GM21381 (cell line): ENCODE data around the gene NINJ1.
"Not testable (repeated sequence)": the region's sequence is repeated elsewhere in the genome, so short reads cannot be mapped to it uniquely, and the experiment has no call there.

Source experiments
- ATAC-seq: cut with Tn5 transposase; IDR thresholded peaks from one replicate; pipeline ENCODE4 v1.9.1; 2021; ENCODE audit warnings: mild to moderate bottlenecking, moderate library complexity; ENCODE audit not compliant: unreplicated experiment

NINJ1 gene

DNA sequence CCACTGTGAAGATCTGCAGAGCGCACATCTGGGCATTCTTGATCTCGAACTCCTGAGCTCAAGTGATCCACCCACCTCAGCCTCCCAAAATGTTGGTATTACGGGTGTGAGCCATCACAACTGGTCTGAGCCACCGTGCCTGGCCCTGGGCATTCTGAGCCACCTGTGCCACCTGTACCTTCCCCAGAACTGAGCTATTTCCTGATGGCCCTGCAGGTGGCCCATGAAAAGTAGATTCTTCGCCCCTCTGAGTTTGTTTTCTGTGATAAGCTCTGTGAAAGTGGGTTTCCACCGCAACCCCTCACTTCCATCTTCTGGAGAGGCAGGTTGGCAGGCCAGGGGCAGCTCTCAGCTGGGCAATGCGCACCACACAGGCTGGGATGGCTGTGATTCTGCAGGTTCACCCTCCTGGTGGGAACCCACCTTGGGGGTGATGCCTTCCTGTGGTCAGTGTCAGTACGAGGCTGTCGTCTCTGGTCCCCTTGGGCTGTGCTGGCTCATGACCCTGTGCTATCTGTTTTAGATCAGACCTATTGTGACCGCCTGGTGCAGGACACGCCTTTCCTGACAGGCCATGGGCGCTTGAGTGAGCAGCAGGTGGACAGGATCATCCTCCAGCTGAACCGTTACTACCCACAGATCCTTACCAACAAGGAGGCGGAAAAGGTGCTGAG, 26.8 kb downstream of the NINJ1 start:
- no peak for ATAC-seq

DNA sequence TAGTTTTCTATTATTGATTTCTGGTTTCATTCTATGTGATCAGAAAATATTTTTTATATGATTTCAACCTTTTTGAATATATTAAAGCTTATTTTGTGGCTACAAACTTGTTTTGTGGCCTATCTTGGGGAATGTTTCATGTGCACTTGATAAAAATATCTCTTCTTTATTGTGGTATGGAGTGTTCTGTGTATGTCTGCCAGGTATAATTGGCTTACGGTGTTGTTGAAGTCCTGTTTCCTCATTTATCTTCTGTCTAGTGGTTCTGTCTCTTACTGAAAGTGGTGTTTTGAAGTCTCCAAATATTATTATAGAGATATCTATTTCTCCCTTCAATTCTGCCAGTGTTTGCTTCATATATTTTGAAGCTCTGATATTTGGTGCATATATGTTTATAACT, 28.4 kb downstream of the NINJ1 start:
- no peak for ATAC-seq

DNA sequence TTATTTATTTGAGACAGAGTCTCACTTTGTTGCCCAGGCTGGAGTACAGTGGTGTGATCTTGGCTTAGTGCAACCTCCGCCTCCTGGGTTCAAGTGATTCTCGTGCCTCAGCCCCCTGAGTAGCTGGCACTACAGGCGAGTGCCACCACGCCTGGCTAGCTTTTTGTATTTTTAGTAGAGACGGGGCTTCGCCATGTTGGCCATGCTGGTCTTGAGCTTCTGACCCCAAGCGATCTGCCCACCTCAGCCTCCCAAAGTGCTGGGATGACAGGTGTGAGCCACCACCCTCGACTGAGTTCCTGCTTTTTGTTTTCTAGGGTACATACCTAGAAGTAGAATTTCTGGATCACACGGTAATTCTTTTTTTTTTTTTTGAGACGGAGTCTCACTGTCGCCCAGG, 33.0 kb downstream of the NINJ1 start:
- ATAC-seq, result not testable (repeated sequence)

DNA sequence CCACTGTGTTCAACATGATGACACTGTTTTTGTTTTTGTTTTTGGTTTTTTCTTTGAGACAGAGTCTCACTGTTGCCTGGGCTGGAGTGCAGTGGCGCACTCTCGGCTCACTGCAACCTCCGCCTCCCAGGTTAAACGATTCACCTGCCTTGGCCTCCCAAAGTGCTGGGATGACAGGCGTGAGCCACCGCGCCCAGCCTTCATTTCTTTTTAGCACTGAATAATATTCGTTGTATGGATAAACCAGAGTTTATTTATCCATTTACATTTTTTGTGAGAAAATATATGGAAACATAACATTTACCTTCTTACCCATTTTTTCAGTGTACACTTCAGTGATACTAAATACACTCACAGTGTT, 33.8 kb downstream of the NINJ1 start:
- no peak for ATAC-seq

DNA sequence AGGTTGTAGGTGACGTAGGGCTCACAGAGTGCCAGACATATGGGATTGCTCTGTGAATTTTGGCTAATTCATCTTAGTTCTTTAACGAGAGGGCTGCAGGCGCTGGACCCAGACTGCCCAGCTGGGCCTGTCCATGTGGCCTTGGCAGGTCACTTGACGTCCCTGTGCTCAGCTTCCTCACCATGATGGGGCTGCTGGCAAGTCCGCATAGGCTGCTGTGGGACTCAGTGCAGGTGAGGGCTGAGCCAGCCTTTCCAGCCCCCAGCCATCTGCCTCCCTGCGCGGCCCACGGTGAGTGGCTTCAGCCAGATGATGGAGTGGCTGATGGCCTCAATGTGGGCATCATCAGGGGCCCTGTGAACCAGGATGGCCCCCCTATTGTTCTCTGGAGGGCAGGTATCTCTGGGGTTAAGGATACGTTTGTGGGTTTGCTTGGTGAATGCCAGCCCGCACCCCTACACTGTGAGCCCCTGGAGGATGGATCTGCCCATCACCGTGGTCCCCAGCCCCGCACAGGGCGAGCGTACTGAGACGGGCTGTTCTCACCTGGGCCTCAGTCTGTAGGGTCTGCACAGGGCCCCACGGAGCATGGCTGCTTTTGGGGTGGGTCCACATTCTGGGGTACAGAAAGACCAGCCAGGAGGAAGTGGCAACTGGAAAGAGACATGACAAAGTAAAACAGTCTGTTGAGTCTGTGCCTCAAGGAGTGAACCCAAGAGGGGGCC, 34.3 kb downstream of the NINJ1 start:
- ATAC-seq, result no peak

DNA sequence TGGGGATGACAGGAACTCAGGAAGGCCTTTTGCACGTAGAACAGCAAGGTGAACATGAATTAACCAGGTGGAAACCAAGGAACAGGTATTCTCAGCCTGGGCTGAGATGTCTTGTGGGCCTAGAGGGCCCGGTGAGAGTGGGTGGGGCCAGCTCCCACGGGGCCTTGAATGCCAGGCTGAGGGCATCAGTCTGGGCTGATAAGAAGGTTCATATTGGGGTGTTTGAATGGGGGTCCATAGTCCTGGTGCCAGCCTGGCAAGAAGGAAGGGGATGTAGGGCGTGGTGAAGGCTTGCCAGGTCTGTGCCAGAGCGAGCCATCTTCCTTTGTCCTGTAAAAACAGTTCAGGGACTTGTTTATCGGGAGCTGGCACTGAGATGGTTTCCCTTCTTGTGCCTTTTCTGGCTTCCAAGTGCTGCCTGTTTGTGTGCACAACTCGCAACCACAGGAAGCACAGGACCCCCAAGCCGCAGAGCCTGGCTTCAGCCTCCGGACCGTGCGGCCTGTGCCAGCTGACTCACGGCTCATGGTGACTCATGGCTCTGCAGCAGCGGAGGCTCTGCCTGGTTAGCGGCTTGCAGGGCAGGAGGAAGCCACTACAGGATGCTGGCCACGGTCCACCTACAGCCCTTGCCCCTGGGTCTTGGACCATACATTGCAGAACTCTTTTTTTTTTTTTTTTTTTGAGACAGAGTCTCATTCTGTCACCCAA, 35.7 kb downstream of the NINJ1 start:
- ATAC-seq, result no peak

DNA sequence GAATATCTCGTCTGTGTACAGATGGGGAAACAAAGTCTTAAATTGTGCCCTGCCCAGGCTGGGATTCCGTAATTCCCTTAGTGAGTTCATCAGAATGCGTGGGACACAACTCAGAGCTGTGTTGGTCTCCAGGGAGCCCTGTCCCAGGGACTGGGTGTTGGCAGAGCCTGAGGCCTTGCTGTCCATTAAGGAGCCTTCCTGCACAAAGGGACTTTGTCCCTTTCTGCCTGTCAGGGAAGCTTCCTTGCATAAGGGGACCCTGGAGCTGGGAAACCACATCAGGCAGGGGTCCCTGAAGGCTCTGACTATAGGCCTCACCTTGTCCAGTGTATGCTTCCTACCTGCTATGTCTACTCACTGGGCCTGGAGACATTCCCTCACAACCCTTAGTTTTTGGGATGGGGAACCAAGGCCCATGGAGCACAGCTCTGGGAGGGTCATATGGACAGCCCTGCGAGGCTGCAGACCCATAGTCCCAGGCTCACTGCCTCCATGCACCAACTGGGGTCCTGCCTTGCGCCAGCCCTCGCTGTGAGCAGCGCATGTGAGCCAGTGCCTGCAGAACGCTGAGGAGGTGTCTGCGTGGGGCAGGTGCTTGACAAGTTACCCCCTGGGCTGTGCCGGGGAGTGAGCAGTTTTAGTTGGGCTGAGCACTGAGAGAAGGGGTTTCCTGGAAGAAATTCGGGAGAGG, 36.4 kb downstream of the NINJ1 start:
- ATAC-seq, result no peak

DNA sequence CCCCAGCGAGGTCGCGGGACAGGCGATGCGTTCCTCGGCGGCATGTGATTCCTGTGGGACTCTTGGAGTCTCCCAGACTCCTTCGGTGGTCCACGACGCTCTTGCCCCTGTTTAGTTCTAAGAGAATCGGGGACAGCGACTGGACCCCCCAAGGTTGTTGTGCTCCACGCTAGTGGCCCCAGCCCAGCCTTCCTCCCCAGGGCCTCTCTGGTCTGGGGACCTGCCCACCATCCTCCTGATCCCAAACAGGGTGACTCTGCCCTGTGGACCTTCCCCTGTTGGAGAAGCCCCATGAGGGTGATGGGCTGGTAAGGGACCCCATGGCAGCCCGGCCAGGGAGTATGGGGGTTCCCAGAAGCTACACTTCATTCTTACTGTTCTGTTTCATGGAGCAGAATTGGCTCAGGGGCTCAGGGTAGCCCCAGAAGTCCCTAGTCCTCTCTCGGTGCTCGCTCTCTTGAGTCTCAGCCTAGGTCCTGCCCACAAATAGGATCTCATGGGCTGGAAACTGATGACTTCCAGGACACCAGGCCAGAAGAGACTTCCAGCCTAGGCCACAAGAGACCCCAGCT, 37.2 kb downstream of the NINJ1 start:
- no peak for ATAC-seq

DNA sequence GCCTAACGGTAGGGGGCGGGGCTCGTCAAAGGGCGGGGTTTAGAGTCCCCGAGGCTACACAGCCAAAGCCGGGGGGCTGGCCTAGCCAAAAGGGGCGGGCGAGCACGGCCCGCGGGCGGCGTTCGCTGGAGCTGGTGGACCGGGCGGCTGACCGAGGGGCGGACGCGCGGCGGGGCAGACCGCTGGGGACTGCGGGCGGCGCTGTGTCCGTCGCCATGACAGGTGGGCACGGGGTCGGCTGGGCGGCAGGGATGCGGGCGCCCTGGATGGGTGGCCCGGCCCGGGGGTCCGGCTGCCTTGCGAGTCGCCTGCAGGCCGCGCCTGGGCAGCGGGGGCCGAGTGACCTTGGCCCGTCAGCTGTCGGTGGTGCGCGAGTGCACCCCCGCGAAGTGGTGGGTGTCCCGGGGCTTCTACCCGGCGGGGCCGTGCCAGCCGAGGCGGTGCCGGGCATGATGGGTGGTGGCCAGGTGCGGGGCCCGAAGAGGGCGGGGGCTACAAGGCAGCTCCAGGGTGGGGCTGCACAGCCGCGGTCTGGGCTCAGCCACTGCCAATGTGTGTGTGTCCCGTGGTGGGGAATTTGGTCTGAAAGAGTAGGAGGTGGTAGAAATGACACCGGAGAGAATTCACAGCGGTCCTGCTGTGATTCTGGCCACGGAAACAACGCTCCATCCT, 37.8 kb downstream of the NINJ1 start, which contains the start of gene CARD19:
TSS of gene CARD19 (plus strand) at position 87 of the 672 bp plus-strand sequence. CDS start at position 216, 129 bp downstream.
- peak; percentile 5 for ATAC-seq

DNA sequence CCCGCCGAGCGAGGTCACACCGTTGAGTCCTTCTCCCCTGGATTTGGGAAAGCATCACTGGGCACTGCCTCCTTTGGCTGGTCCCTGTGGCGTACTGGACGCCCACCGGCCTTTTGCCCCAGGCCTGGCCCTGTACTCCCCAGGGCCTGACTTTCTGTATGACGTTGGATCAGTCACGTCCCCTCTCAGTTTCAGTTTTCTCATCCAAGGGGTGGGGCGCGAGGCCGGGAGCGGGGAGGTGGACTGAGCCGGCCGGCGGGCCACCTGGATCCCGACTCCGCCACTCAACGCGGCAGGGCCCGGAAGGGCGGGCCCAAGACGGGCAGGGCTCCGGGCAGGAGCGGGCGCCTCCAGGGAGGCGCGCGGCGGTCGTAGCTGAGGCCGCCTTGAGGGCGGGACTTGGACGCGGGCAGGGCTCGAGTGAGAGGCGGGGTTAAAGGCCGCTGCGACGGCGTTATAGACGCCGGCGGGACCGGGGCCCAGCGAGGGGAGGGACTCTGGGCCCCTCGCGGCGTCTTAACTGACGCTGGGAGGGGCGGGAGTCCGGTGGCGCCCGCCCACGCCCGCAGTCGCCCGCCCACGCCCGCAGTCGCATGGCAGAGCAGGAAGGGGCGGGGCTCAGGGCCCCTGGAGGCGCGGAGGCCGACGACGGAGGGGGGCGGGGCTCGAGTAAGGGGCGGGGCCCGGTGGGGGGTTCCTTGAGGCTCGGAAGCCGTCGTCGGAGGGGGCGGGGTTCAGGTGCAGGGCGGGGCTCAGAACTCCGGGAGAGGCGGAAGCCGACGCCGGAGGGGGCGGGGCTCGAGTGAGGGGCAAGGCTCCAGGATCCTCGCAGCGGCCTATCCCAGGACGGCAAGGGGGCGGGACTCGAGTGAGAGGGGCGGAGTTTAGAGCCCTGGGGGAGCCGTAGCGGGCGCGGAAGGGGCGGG, 38.6 kb downstream of the NINJ1 start:
- peak; percentile 62 for ATAC-seq

DNA sequence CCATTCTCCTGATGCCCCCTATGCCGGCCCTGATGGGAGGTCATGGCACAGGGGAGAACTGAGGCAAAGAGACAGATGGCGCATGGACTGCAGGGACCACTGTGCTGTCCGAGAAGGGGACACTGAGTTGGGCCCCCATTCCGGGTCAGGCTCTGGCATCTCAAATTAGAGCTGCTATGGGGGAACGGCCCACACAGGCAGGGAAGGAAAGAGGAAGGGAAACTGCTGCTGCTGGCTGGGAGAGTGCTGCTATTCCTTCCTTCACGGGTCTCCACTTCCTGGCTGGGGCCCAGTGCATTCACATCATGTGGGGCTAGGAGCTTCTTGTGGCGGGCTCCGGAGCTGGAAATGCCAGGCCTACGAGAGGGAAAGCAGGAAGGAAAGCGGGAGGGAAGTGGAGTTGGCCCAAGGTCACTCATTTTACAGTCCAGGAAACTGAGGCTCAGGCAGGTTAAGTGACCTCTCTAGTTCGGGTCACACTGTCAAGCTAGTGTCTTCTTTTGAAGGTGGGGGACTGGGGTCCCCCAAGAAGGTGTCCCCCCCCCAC, 39.3 kb downstream of the NINJ1 start:
- ATAC-seq, result no peak

DNA sequence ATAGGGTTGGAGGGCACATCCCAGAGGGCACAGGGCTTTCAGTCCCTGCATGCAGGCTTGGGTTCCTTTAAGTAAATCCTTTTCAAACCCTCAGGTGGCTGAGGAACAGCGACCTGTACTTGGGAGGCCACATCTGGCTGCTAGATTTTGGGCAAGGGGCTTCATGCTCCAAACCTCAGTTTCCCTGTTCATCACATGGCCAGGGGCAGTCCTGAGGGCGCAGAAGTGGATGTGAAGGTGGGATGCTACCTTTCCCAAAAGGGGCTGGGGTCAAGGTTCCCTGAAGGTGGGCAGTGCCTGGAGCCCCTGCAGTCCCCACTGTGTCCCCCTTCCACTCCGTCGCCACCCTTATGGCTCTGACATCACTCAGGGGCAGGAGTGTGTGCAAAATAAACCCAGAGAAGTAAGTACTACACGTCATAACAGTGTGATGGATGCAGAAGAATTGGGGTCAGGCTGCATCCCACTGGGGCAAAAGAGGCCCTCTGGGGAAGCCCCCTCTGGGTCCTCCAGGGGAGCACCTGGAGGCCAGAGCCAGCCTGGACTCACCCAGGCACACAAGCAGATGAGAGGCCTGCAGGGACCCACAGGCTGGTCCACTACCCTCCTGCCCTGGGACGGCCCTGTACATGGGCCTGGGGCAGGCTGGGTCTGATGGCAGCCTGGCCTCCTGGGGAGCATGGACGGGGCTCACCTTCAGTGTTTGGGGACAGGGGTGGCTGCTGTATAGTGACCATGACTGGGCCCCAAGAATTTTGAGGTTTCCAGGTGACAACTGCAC, 40.0 kb downstream of the NINJ1 start:
- no peak for ATAC-seq

DNA sequence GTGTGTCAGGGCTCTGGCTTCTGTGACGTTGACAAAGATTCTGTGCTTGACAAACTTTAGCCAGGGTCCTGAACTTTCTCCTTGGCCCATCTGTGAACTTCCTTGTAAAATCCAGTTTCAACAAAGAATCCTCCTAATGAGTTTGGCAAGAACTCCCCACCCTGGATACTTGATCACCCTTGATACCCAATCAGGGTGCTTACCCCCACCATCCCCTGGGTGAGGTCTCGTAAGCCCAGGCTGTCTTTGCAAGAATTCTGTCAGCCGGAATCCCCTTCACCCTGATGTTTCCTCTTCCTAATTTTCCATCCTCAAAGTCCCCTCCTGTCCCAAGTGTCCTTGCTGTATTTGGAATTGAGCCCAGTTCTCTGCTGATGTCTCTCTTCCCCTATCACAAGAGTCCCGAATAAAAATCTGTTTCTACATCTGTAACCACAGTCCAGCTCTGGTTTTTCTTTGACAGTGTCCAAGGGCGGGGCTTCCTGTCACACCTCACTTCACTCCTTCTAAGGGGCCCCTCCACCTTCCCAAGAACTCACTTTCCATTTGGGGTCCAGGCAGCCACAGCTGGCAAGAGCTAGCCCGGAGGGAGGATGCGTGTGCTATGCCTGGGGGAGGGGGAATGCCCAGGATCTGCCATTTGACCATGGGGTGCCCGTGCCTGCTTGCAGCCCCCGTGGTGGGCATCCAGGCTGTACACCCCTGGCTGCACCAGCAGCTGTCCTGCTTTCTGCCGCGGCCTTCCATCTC, 40.7 kb downstream of the NINJ1 start:
- no peak for ATAC-seq

DNA sequence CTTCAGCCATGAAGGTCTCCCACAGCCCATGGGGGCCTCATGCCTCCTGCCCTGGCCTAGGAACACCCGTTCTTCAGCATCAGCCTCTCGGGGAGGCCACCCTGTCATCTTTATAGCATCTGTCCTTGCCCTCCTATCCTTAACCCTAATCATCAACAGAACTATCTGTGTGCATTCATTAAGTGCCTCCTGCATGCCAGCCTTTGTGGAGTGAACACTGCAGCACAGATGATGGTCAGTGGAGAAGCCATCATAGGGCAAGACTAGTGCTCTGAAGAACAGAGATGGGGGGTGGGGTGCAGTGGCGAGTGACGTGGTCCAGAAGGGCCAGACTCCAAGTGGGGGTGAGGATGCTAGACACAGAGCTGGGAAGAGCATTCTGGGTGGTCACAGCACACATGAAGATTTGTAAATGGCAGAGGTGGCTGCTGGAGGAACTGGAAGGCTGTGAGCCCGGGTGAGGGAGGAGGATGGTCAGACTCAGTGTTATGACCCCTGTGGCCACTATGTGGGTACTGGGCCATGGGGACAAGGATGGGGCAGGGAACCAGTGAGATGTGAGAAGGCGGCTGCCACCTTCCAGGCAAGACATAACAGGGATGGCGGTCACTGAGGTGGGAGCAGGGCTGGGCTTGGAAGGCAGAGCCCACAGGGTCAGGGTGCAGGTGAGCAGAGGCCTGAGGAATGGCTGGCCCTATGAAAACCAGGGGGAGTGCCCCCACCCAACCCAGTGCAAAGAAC, 41.6 kb downstream of the NINJ1 start:
- ATAC-seq, result no peak

DNA sequence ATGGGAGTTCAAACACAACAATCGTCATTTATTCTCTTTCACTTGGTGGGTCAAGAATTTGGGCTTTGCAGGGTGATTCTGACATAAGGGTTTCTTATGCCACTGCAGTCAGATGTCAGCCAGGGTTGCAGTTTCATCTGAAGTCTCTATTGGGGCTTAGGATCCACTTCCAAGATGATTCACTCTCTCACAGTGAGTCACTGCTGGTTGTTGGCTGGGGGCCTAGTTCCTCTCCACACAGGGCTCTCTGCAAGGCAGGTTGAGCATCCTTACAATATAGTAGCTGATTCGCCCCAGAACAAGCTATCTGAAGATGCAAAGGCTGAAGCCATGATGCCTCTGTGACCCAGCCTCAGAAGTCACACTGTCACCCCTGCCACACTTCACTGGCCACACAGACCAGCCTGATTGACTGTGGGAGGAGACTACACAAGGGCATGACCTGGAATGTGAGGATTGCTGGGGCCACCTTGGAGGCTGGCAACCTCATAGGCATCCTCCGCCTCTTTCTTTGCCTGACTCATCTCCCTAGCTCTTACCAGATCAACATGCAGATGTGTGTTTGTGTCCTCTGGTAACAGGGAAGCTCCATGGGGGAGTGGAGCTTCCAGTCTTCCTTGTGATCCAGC, 42.5 kb downstream of the NINJ1 start:
- ATAC-seq, result no peak

DNA sequence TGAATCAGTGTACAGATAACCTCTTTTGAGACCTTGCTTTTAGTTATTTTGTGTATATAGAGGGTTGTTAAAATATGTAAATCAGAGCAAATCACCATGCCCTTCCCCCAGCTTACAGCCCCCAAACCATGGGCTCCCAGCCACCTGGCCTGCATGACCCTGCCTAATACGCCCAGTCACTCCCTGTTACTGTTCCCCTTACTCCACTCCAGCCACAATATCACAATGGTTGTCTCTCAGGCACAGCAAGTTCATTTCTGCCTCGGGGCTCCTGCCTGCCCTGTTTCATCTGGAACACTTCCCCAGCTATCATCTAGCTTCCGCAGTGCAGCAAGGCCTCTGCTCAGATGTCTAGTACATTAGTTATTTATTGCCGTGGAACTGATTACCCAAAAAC, 43.0 kb downstream of the NINJ1 start:
- no peak for ATAC-seq
